Keratinocyte (primary cell): ENCODE results near the gene ANKDD1B. TPM values are rescaled to one million over a fixed set of nuclear protein-coding genes. Genes with fewer than 3 reads are reported as not detected.

ENCODE experiments used
- DNase-seq: peaks from one replicate; pipeline ENCODE4 v3.0.0-alpha.2; 2011; ENCODE audit warnings: low read depth, missing footprints, low spot score
- FAIRE-seq: peaks from 2 replicates; lab custom pipeline; 2011; peaks lifted over from hg19 to GRCh38; lab: Jason Lieb, UNC
- H2AFZ ChIP-seq: 2 replicates; pipeline ENCODE4 v1.6.0; 2012; ENCODE audit warnings: low read length, control low read depth, inconsistent platforms; ENCODE audit not compliant: control insufficient read depth
- H3K27ac ChIP-seq: 2 replicates; pipeline ENCODE4 v1.5.1; 2011; ENCODE audit warnings: low read length; ENCODE audit not compliant: control insufficient read depth, insufficient read depth
- H3K27me3 ChIP-seq: 3 replicates; pipeline ENCODE4 v1.6.0; 2011; ENCODE audit warnings: low read length; ENCODE audit not compliant: control insufficient read depth, insufficient read depth; ENCODE audit errors: extremely low read depth
- H3K36me3 ChIP-seq, 2 experiments: 2 replicates in 1 of 2; 3 replicates in 1 of 2; pipeline ENCODE4 v1.5.1; 2011; ENCODE audit warnings: low read length in 2 of 2, mild to moderate bottlenecking in 1 of 2; ENCODE audit not compliant: control insufficient read depth in 2 of 2, insufficient read depth in 2 of 2; ENCODE audit errors: extremely low read depth in 1 of 2
- H3K4me1 ChIP-seq: 3 replicates; pipeline ENCODE4 v1.5.1; 2011; ENCODE audit warnings: low read length; ENCODE audit not compliant: control insufficient read depth, insufficient read depth; ENCODE audit errors: extremely low read depth
- H3K4me2 ChIP-seq: 3 replicates; pipeline ENCODE4 v1.6.0; 2011; ENCODE audit warnings: low read depth, low read length; ENCODE audit not compliant: control insufficient read depth, insufficient read depth; ENCODE audit errors: extremely low read depth
- H3K4me3 ChIP-seq, 3 experiments: fragments of 200-600 bp in 1 of 3; sonication (generic) in 1 of 3; 2 replicates in 2 of 3; 3 replicates in 1 of 3; pipeline ENCODE4 v1.5.1; 2011 to 2016; ENCODE audit warnings: low read length in 3 of 3, mild to moderate bottlenecking in 3 of 3, control low read depth in 2 of 3, inconsistent platforms in 1 of 3, low read depth in 1 of 3, mixed read lengths in 1 of 3, mixed run types in 1 of 3, moderate library complexity in 1 of 3; ENCODE audit not compliant: control insufficient read depth in 2 of 3, insufficient read depth in 2 of 3; ENCODE audit errors: extremely low read depth in 1 of 3
- H3K79me2 ChIP-seq: 2 replicates; pipeline ENCODE4 v1.6.0; 2012; ENCODE audit warnings: low read length; ENCODE audit not compliant: control insufficient read depth, insufficient read depth
- H3K9ac ChIP-seq: 3 replicates; pipeline ENCODE4 v1.6.0; 2011; ENCODE audit warnings: low read length; ENCODE audit not compliant: control insufficient read depth, insufficient read depth; ENCODE audit errors: extremely low read depth
- H3K9me1 ChIP-seq: 3 replicates; pipeline ENCODE4 v1.6.0; 2011; ENCODE audit warnings: low read length; ENCODE audit not compliant: control insufficient read depth, insufficient read depth; ENCODE audit errors: extremely low read depth
- H3K9me3 ChIP-seq: 2 replicates; pipeline ENCODE4 v1.5.1; 2012; ENCODE audit warnings: low read depth, low read length; ENCODE audit not compliant: control insufficient read depth
- H4K20me1 ChIP-seq: 3 replicates; pipeline ENCODE4 v1.6.0; 2011; ENCODE audit warnings: low read length; ENCODE audit not compliant: control insufficient read depth, insufficient read depth; ENCODE audit errors: extremely low read depth
- CTCF ChIP-seq, 3 experiments: IDR thresholded peaks in 1 of 3; conservative IDR thresholded peaks in 1 of 3; optimal IDR thresholded peaks in 1 of 3; 2 replicates in 2 of 3; 3 replicates in 1 of 3; pipeline versions ENCODE3 to v1.5.1; 2011; ENCODE audit warnings: low read length in 3 of 3, mild to moderate bottlenecking in 3 of 3, moderate library complexity in 2 of 3, control low read depth in 1 of 3, inconsistent platforms in 1 of 3; ENCODE audit not compliant: insufficient read depth in 2 of 3; ENCODE audit errors: extremely low read depth in 1 of 3
- EZH2 ChIP-seq: IDR thresholded peaks from one replicate; pipeline ENCODE4 v1.6.1; 2012; ENCODE audit warnings: inconsistent platforms, mild to moderate bottlenecking, low read length, moderate library complexity
- dilution Hi-C: fragments of 300-500 bp; cut with MboI; formaldehyde crosslinking; loops from one replicate; pipeline ENCODE4 v1.7.0; 2020; ENCODE audit warnings: low sequenced_read_pairs; ENCODE audit not compliant: extremely low pct_ligation_motif_present
- polyA plus RNA-seq, 5 experiments: library from polyadenylated mRNA; depleted of rRNA in 3 of 5; stranded (reverse) in 3 of 5; stranded (forward) in 1 of 5; unstranded in 1 of 5; fragments of >200 nt; gene quantifications; 1 replicate in 1 of 5; 2 replicates in 3 of 5; 3 replicates in 1 of 5; pipeline versions ENCODE4 v1.2.1 to v1.2.3, GENCODE V29; 2011 to 2012; ENCODE audit warnings: missing spikeins in 2 of 5, low read depth in 1 of 5, low replicate concordance in 1 of 5

Gene ANKDD1B
- polyA plus RNA-seq, 1 donor (not counting 4 experiments of a cell fraction or from before 2014, with no cell fraction given), result 1.1 TPM

- no peaks in the 10 kb centered on the region for H4K20me1 ChIP-seq
- H3K4me3 ChIP-seq, result no peak overlapping the region
- H3K27me3 ChIP-seq, result no peaks in the 10 kb centered on the region
- TF ChIP-seq CTCF (optimal IDR thresholded peaks at IDR 0.05 in 1 of 3, IDR thresholded peaks at IDR 0.05 in 1 of 3, conservative IDR thresholded peaks at IDR 0.05 in 1 of 3; ENCODE audit: extremely low read depth in 1 of 3, insufficient read depth in 2 of 3, low read length in 3 of 3) (peak in 2 of 3 experiments; percentile 28 to 44), EZH2 (no peak)
- DNase-seq, result no peak
- H3K4me2 ChIP-seq, result no peak overlapping the region
- H3K27ac ChIP-seq, result no peak overlapping the region
- no peak overlapping the region for H3K9ac ChIP-seq
- H3K36me3 ChIP-seq, result peaks cover 4% of the 10 kb centered on the region in 2 experiments
- no peaks in the 10 kb centered on the region for H3K9me3 ChIP-seq
- H3K79me2 ChIP-seq, result no peaks in the 10 kb centered on the region
- no peaks in the 10 kb centered on the region for H3K9me1 ChIP-seq
- no peaks in the 10 kb centered on the region for H3K4me1 ChIP-seq
- peak; percentile 43 for FAIRE-seq
- dilution Hi-C loops, result no loop called here
- H2AFZ ChIP-seq, result no peak overlapping the region
Measured at GRCh38 chr5:75584641-75585040, 26.6 kb upstream of the ANKDD1B start.

- Histone ChIP-seq H3K9me1 (no peaks in the 10 kb centered on the region), H3K36me3 (peaks cover 4 to 16% of the 10 kb centered on the region in 2 experiments)
Measured at GRCh38 chr5:75588666-75589065, 22.6 kb upstream of the ANKDD1B start.

More at GRCh38 chr5:75588666-75589065, 22.6 kb upstream of the ANKDD1B start:
- Histone ChIP-seq H3K79me2 (no peaks in the 10 kb centered on the region), H3K9ac (no peak overlapping the region), H3K27me3 (no peaks in the 10 kb centered on the region), H3K4me1 (no peaks in the 10 kb centered on the region), H3K4me3 (no peak overlapping the region), H3K9me3 (no peaks in the 10 kb centered on the region), H2AFZ (no peak overlapping the region), H3K27ac (no peak overlapping the region), H4K20me1 (no peaks in the 10 kb centered on the region), H3K4me2 (no peak overlapping the region)
- dilution Hi-C loops, result no loop called here
- FAIRE-seq (no peak), DNase-seq (no peak)
- no peak for TF ChIP-seq EZH2
- no peak for TF ChIP-seq CTCF (optimal IDR thresholded peaks at IDR 0.05 in 1 of 3, IDR thresholded peaks at IDR 0.05 in 1 of 3, conservative IDR thresholded peaks at IDR 0.05 in 1 of 3; ENCODE audit: extremely low read depth in 1 of 3, insufficient read depth in 2 of 3, low read length in 3 of 3)
